Stimulated activated naive CD8-positive, alpha-beta T cell treated with anti-CD3 and anti-CD28 coated beads, Interleukin-15, Interleukin-2, amounts not matched to agents 100 ng/mL and 50 ng/mL, for 24 hours (primary cell): ENCODE measurements around the gene DPEP1.

ENCODE experiments used
- H3K27ac Mint-ChIP-seq: one replicate; pipeline ENCODE4 v1.8.0; 2021; ENCODE audit warnings: mild to moderate bottlenecking, mixed read lengths
- H3K27me3 Mint-ChIP-seq: one replicate; pipeline ENCODE4 v1.8.0; 2021; ENCODE audit warnings: mixed read lengths
- H3K36me3 Mint-ChIP-seq: one replicate; pipeline ENCODE4 v1.8.0; 2021; ENCODE audit warnings: low read depth, mixed read lengths
- H3K4me1 Mint-ChIP-seq: one replicate; pipeline ENCODE4 v1.8.0; 2021; ENCODE audit warnings: low read depth, mixed read lengths
- H3K4me3 Mint-ChIP-seq: one replicate; pipeline ENCODE4 v1.8.0; 2021; ENCODE audit warnings: mild to moderate bottlenecking, mixed read lengths
- H3K9me3 Mint-ChIP-seq: one replicate; pipeline ENCODE4 v1.8.0; 2021; ENCODE audit warnings: mixed read lengths

DPEP1 gene

GRCh38 chr16:89574681-89575246, 38.7 kb upstream of the DPEP1 start:
- Mint-ChIP-seq H3K4me1 (peaks cover 8% of the 10 kb centered on the region), H3K9me3 (no peaks in the 10 kb centered on the region), H3K27ac (no peak overlapping the region), H3K4me3 (peak overlapping the region; percentile 57), H3K27me3 (peaks cover 9% of the 10 kb centered on the region), H3K36me3 (no peaks in the 10 kb centered on the region)

- Mint-ChIP-seq H3K36me3 (no peaks in the 10 kb centered on the region), H3K27ac (no peak within 1 kb of the TSS), H3K9me3 (no peaks in the 10 kb centered on the region), H3K4me3 (peak within 1 kb of the TSS; percentile 57), H3K4me1 (peaks cover 8% of the 10 kb centered on the region), H3K27me3 (peaks cover 9% of the 10 kb centered on the region)
Measured at GRCh38 chr16:89575247-89576152, 37.9 kb upstream of the DPEP1 start, which contains the start of gene CPNE7. TSS of gene CPNE7 (plus strand) at chr16:89575758. CDS start at chr16:89575898, 140 bp downstream.

GRCh38 chr16:89576153-89577054, 37.0 kb upstream of the DPEP1 start:
- H3K36me3 Mint-ChIP-seq = no peaks in the 10 kb centered on the region
- H3K27ac Mint-ChIP-seq = no peak overlapping the region
- H3K4me3 Mint-ChIP-seq = no peak overlapping the region
- peaks cover 8% of the 10 kb centered on the region for H3K4me1 Mint-ChIP-seq
- H3K27me3 Mint-ChIP-seq = peaks cover 9% of the 10 kb centered on the region
- no peaks in the 10 kb centered on the region for H3K9me3 Mint-ChIP-seq

- H3K4me3 Mint-ChIP-seq = no peak overlapping the region
- no peaks in the 10 kb centered on the region for H3K9me3 Mint-ChIP-seq
- no peak overlapping the region for H3K27ac Mint-ChIP-seq
- H3K36me3 Mint-ChIP-seq = no peaks in the 10 kb centered on the region
- H3K4me1 Mint-ChIP-seq = peaks cover 1% of the 10 kb centered on the region
- peaks cover 9% of the 10 kb centered on the region for H3K27me3 Mint-ChIP-seq
Measured at GRCh38 chr16:89577055-89577759, 36.2 kb upstream of the DPEP1 start.

- Mint-ChIP-seq H3K27me3 (no peaks in the 10 kb centered on the region), H3K36me3 (no peaks in the 10 kb centered on the region), H3K4me3 (no peak overlapping the region), H3K9me3 (no peaks in the 10 kb centered on the region), H3K4me1 (no peaks in the 10 kb centered on the region), H3K27ac (no peak overlapping the region)
Measured at GRCh38 chr16:89579351-89579750, 34.1 kb upstream of the DPEP1 start.

GRCh38 chr16:89581045-89581695, 32.3 kb upstream of the DPEP1 start:
- Mint-ChIP-seq H3K9me3 (no peaks in the 10 kb centered on the region), H3K36me3 (no peaks in the 10 kb centered on the region), H3K27me3 (no peaks in the 10 kb centered on the region), H3K4me3 (no peak overlapping the region), H3K4me1 (no peaks in the 10 kb centered on the region), H3K27ac (no peak overlapping the region)

GRCh38 chr16:89581861-89582563, 31.4 kb upstream of the DPEP1 start:
- H3K4me1 Mint-ChIP-seq = no peaks in the 10 kb centered on the region
- H3K36me3 Mint-ChIP-seq = no peaks in the 10 kb centered on the region
- H3K4me3 Mint-ChIP-seq = no peak overlapping the region
- H3K27me3 Mint-ChIP-seq = no peaks in the 10 kb centered on the region
- H3K27ac Mint-ChIP-seq = no peak overlapping the region
- no peaks in the 10 kb centered on the region for H3K9me3 Mint-ChIP-seq

- no peak overlapping the region for H3K4me3 Mint-ChIP-seq
- no peaks in the 10 kb centered on the region for H3K9me3 Mint-ChIP-seq
- no peak overlapping the region for H3K27ac Mint-ChIP-seq
- H3K27me3 Mint-ChIP-seq = no peaks in the 10 kb centered on the region
- no peaks in the 10 kb centered on the region for H3K4me1 Mint-ChIP-seq
- H3K36me3 Mint-ChIP-seq = no peaks in the 10 kb centered on the region
Measured at GRCh38 chr16:89582614-89583196, 30.7 kb upstream of the DPEP1 start.

- no peaks in the 10 kb centered on the region for H3K4me1 Mint-ChIP-seq
- no peaks in the 10 kb centered on the region for H3K27me3 Mint-ChIP-seq
- no peak overlapping the region for H3K4me3 Mint-ChIP-seq
- no peak overlapping the region for H3K27ac Mint-ChIP-seq
- no peaks in the 10 kb centered on the region for H3K9me3 Mint-ChIP-seq
- H3K36me3 Mint-ChIP-seq = no peaks in the 10 kb centered on the region
Measured at GRCh38 chr16:89583197-89583894, 30.1 kb upstream of the DPEP1 start.

GRCh38 chr16:89583895-89584644, 29.4 kb upstream of the DPEP1 start:
- no peak overlapping the region for H3K27ac Mint-ChIP-seq
- no peaks in the 10 kb centered on the region for H3K27me3 Mint-ChIP-seq
- H3K36me3 Mint-ChIP-seq = no peaks in the 10 kb centered on the region
- H3K9me3 Mint-ChIP-seq = no peaks in the 10 kb centered on the region
- no peak overlapping the region for H3K4me3 Mint-ChIP-seq
- H3K4me1 Mint-ChIP-seq = no peaks in the 10 kb centered on the region

- H3K4me3 Mint-ChIP-seq = no peak overlapping the region
- no peaks in the 10 kb centered on the region for H3K4me1 Mint-ChIP-seq
- H3K9me3 Mint-ChIP-seq = no peaks in the 10 kb centered on the region
- no peaks in the 10 kb centered on the region for H3K36me3 Mint-ChIP-seq
- no peaks in the 10 kb centered on the region for H3K27me3 Mint-ChIP-seq
- no peak overlapping the region for H3K27ac Mint-ChIP-seq
Measured at GRCh38 chr16:89584768-89585549, 28.5 kb upstream of the DPEP1 start.

- H3K36me3 Mint-ChIP-seq = no peaks in the 10 kb centered on the region
Measured at GRCh38 chr16:89586218-89586617, 27.2 kb upstream of the DPEP1 start.

More at GRCh38 chr16:89586218-89586617, 27.2 kb upstream of the DPEP1 start:
- Mint-ChIP-seq H3K9me3 (no peaks in the 10 kb centered on the region), H3K4me3 (no peak overlapping the region), H3K4me1 (no peaks in the 10 kb centered on the region), H3K27ac (no peak overlapping the region), H3K27me3 (no peaks in the 10 kb centered on the region)
